ENCODE data around the gene MX2.
"Not testable (repeated sequence)": the region's sequence is repeated elsewhere in the genome, so short reads cannot be mapped to it uniquely, and the experiment has no call there.

- TF ChIP-seq CTCF (conservative IDR thresholded peaks at IDR 0.05 in 1 of 2, IDR thresholded peaks at IDR 0.05 in 1 of 2; ENCODE audit: low read depth in 1 of 2, low read length in 2 of 2); EZH2 (IDR thresholded peaks at IDR 0.05; ENCODE audit: low read length, missing control alignments): not testable (repeated sequence)
Observed at GRCh38 chr21:41420998-41421397, 59.2 kb downstream of the MX2 start.

Data from fibroblast of lung (primary cell).